HS-27A (cell line): ENCODE measurements around the gene SLC38A8.

Experiments used
- DNase-seq: peaks from one replicate; pipeline ENCODE4 v3.0.0-alpha.2; 2012; ENCODE audit warnings: low read depth, missing footprints

The SLC38A8 gene

DNA sequence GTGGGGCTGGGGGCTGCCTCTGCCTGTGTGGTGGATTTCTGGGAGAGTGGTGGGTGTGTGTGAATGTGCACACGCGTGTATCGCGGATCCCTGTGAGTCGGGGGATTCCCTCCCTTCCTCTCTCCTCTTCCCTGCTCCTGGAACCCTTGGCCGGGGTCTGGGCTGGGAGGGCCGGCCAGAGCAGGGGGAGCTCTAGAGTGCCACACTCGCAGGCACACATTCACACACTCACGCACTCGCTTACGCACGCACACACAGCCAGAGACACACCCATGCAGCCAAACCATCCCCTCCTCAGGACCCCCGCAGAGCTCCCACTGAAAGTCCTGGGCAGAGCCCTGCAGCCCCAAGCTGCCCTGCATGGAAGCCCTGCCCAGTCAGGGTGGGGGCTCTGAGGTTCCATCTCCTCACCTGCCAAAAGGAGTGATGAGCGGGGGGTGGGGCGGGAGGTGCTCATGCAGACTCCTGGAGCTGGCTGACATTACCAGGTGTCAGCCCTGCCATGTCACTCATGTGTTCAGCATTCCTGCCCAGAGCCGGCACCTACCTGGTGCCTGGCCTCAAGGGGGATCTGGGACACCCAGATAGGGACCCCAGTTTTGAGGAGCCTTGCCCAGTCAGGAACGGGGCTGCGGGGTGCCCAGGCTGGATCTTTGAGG is 72.7 kb downstream of the SLC38A8 start:
- no peak for DNase-seq

DNA sequence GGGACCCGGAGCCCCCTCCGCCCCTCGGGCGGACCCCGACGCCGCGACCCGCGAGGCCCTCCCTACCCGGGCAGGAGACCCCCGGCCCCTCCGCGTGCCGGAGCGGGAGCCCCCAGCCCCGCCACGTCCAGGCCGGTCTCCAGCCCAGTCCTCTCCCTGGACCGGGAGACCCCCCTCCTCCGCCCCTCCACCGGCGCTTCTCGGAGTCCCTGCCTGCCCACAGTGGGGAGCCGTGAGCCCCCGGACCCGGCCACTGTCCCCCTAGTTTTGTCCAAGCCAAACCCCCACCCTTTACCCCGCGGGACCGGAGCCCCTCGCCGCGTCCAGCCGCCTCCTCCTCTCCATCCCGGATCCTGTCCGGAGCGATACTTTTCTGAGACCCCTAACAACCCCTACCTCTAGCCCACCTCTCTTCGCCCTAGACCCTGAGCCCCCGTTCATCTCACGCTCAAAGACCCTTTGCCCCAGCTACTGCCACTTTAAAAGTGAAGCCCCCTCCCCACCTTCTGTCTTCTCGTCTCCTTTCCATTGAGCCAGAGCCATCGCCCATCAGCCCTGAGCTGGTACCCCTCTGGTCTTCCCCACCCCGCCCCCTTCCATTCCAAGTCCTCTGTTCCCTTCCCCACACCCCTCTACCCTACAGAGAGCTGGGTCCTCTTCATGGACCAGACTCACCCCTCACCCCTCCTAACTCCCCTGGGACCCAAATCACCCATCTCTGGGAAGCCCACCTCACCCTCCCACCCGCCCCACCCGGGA is 73.5 kb downstream of the SLC38A8 start:
- no peak for DNase-seq

DNA sequence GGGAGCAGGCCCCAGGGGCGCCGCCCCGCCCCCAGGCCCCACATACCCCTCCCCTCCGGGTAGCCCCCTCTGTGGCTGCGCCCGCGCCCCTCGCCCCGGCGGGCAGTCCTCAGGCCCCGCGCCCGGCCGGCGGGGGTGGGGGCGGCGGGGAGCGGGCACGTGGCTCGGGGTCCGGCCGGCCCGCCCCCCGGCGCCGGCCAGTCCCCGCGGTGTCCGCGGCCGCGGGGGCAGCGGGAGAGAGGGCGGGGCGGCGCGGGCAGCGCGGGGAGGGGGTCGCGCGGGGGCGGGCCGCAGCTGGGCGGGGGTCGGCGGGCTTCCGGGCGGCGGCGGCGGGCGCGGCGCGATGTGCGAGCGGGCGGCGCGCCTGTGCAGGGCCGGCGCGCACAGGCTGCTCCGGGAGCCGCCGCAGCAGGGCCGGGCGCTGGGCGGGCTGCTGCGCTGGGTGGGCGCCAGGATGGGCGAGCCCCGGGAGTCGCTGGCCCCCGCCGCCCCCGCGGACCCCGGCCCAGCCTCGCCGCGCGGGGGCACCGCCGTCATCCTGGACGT is 74.2 kb downstream of the SLC38A8 start:
- DNase-seq, result no peak

DNA sequence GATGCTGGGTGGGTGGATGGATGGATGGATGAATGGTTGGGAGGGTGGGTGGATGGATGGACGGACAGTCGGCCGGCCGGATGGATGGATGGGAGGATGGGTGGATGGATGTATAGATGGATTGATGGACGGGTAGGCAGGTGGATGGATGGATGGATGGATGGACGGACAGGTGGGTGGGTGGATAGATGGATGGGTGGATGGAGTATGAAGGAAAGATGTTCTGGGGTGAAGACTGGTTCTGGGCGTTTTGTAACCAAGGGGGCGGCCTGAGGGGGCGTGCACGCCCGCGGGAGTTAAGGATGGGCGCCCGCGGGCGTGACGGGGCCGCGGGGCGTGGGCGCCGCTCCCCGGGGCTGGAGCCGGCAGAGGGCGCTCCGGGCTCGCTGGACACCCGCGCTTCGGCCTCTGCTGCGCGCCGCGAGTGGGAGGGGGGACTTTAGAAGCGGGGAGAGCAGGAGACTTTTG is 74.7 kb downstream of the SLC38A8 start, which contains the start of gene NECAB2:
Gene NECAB2, plus strand, starts transcription at position 407 of the 468 bp plus-strand sequence. CDS start 405 bp downstream, outside the sequence.
- DNase-seq, result no peak

DNA sequence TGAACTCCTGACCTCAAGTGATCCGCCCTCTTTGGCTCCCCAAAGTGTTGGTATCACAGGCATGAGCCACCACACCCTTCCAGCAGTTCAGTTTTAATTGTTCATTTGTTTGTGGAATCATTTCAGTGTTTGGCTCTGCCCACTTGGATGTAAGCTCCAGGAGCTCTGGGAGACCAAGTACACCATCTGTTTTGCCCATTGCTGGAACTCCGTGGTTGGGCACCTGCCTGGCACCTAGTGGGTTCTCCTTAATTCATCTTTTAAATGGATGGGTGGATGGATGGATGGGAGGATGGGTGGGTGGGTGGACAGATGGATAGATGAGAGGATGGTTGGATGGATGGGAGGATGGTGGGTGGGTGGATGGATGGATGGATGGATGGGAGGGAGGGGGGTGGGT is 75.5 kb downstream of the SLC38A8 start:
- no peak for DNase-seq

DNA sequence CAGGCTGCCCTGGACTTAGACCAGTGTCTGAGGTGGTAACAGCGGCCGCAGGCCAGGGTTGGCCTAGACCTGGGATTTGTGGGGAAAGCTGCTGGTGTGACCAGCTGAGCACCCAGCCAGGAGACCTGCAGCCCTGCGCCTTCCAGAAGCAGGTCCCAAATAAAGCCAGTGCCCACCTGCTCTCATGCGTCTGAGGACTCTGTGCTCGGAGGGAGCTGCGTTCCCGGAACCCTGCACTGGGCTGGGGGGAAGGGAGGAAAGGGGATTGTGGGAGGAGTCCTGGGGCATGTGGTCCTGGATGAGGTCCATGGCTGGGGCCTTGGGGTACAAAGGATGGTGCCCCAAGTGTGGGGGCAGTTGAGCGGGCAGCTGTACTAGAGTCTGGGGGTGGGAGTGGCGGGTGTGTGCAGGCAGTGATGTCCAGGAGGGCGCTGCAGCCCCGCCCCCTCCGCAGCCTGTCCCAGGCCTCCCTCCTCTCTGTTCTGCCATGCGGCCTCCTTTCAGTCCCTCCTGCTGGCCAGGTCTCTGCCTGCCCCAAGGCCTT is 76.4 kb downstream of the SLC38A8 start:
- DNase-seq, result no peak

DNA sequence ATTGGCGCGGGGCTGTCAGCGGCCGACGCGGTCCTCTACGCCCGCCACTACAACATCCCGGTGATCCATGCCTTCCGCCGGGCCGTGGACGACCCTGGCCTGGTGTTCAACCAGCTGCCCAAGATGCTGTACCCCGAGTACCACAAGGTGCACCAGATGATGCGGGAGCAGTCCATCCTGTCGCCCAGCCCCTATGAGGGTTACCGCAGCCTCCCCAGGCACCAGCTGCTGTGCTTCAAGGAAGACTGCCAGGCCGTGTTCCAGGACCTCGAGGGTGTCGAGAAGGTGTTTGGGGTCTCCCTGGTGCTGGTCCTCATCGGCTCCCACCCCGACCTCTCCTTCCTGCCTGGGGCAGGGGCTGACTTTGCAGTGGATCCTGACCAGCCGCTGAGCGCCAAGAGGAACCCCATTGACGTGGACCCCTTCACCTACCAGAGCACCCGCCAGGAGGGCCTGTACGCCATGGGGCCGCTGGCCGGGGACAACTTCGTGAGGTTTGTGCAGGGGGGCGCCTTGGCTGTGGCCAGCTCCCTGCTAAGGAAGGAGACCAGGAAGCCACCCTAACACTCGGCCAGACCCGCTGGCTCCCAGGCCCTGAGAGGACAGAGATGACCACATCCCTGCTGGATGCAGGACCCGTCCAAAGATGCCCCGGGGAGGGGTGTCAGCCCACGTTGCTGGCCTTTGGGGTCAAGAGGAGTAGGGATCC is 77.0 kb downstream of the SLC38A8 start:
- no peak for DNase-seq

DNA sequence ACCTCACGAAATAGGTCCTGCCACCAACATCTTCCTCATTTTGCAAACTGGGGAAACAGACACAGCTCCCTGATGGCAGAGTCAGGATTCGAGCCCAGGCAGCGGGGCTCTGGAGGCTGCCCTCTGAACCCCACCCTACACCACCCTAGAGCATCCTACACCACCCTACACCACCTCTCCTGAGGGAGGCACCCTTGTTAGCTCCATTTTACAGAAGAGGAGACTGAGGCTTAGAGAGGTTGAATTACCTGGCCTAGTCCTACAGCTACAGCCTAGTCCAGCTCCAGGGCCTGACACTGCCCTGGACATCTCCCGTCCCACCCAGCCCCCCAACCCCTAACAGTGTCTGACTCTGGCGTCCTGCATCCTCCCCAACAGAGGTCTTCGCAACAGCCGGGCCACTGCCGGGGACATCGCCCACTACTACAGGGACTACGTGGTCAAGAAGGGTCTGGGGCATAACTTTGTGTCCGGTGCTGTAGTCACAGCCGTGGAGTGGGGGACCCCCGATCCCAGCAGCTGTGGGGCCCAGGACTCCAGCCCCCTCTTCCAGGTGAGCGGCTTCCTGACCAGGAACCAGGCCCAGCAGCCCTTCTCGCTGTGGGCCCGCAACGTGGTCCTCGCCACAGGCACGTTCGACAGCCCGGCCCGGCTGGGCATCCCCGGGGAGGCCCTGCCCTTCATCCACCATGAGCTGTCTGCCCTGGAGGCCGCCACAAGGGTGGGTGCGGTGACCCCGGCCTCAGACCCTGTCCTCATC is 77.7 kb downstream of the SLC38A8 start:
- DNase-seq, result no peak

DNA sequence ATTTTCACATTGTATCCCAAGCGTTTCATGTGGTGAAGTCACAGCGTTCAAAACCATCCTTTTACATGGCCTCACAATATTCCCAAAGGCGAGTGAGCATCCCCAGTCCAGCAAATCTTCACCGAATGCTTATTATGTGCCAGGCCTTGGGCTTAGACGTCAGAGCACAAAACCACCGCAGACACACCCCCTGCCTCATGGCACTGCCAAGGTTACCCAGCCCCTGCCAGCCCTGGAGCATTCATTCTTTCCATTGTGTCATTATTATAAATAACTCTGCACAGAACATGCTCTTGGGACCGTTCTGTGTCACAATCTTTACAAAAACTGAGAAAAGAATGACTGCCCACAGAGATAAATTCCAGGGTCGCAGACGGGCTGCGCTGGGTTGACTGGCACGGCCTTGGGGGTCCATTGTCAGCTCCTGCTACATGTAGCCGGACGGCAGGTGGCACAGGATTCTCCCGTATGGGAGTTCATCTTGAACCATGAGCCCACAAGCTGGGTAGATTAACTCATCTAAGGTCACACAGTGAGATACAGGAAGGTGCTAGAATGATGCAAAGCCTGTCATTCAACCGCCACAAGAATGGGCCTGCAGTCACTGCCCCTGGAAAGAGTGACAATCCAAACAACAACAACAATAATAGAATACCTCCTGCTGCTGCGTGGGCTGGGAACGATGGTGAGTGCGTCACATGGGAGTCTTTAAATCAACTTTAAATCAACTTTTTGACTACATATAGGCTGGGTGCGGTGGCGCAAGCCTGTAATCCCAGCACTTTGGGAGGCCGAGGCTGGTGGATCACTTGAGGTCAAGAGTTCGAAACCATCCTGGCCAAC is 79.1 kb downstream of the SLC38A8 start:
- DNase-seq, result no peak

DNA sequence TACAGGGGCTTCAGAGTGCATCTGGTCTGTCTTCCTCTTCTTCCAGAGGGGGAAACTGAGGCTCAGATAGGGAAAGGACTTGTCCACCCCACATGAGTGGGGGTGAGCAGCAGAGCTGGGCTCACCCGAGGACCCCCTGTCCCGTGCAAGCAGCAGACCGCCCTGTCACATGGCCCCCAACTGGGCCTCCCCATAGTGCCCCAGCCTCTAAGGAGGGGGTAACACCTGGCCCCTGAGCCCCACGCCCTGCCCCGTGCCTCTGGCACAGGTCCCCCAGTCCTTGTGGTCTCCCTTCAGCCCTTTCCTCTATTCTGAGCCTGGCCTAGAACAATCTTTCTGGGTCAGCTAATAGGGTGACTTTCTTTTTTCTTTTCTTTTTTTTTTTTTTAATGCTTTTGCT is 81.0 kb downstream of the SLC38A8 start:
- DNase-seq, result no peak

DNA sequence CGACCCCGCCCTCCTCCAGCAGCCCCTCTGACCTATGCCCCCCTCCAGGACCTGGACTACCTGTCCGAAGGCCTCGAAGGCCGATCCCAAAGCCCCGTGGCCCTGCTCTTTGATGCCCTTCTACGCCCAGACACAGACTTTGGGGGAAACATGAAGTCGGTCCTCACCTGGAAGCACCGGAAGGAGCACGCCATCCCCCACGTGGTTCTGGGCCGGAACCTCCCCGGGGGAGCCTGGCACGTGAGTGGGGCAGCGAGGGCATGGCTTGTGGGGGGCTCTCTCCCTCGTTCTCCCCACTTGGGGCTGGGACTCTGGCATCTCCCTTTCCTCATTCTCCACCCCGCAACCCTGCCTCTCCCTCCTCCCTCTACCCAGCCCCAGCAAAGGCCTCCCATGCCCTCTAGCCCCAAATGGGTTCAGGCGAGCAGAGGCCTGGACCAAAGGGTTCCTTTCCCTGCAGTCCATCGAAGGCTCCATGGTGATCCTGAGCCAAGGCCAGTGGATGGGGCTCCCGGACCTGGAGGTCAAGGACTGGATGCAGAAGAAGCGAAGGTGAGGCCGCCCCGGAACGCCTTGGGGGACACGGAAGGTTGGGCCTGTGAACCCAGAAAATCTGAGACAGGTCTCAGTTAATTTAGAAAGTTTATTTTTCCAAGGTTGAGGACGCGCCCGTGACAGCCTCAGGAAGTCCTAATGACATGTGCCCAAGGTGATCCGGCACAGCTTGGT is 81.9 kb downstream of the SLC38A8 start:
- DNase-seq, result no peak
